ENCODE data around the gene GLYATL1.

The GLYATL1 gene

GRCh38 chr11:58917159-58917783, 22.0 kb upstream of the GLYATL1 start:
- no peak overlapping the region for H3K4me3 ChIP-seq (ENCODE audit: low read depth, low read length)
- TF ChIP-seq CTCF (IDR thresholded peaks at IDR 0.05; ENCODE audit: borderline replicate concordance, insufficient read depth, low read depth, low read length): no peak

- no peak overlapping the region for H3K4me3 ChIP-seq (ENCODE audit: low read depth, low read length)
- no peak for TF ChIP-seq CTCF (IDR thresholded peaks at IDR 0.05; ENCODE audit: borderline replicate concordance, insufficient read depth, low read depth, low read length)
Measured at GRCh38 chr11:58919561-58919960, 19.7 kb upstream of the GLYATL1 start.

GRCh38 chr11:58919980-58920379, 19.3 kb upstream of the GLYATL1 start:
- no peak for TF ChIP-seq CTCF (IDR thresholded peaks at IDR 0.05; ENCODE audit: borderline replicate concordance, insufficient read depth, low read depth, low read length)
- H3K4me3 ChIP-seq (ENCODE audit: low read depth, low read length): no peak overlapping the region

GRCh38 chr11:58921778-58922390, 17.4 kb upstream of the GLYATL1 start:
- no peak overlapping the region for H3K4me3 ChIP-seq (ENCODE audit: low read depth, low read length)
- no peak for TF ChIP-seq CTCF (IDR thresholded peaks at IDR 0.05; ENCODE audit: borderline replicate concordance, insufficient read depth, low read depth, low read length)

GRCh38 chr11:58922479-58922878, 16.8 kb upstream of the GLYATL1 start:
- no peak overlapping the region for H3K4me3 ChIP-seq (ENCODE audit: low read depth, low read length)
- TF ChIP-seq CTCF (IDR thresholded peaks at IDR 0.05; ENCODE audit: borderline replicate concordance, insufficient read depth, low read depth, low read length): no peak

- peak; percentile 47; the same call in 1 of the 2 replicates for TF ChIP-seq CTCF (IDR thresholded peaks at IDR 0.05; ENCODE audit: borderline replicate concordance, insufficient read depth, low read depth, low read length)
- no peak overlapping the region for H3K4me3 ChIP-seq (ENCODE audit: low read depth, low read length)
Measured at GRCh38 chr11:58923300-58923788, 15.9 kb upstream of the GLYATL1 start.

GRCh38 chr11:58924230-58924629, 15.1 kb upstream of the GLYATL1 start:
- TF ChIP-seq CTCF (IDR thresholded peaks at IDR 0.05; ENCODE audit: borderline replicate concordance, insufficient read depth, low read depth, low read length): no peak

More at GRCh38 chr11:58924230-58924629, 15.1 kb upstream of the GLYATL1 start:
- no peak overlapping the region for H3K4me3 ChIP-seq (ENCODE audit: low read depth, low read length)
